ENCODE data around the gene CHCHD3.
A peak's percentile ranks its signal among the peaks of the same experiment; 100 is the strongest.

CHCHD3 gene

GRCh38 chr7:132815130-132815529 lies 266.8 kb downstream of the CHCHD3 start:
- H3K27ac Mint-ChIP-seq, result no peak overlapping the region
- no peaks in the 10 kb centered on the region for H3K27me3 Mint-ChIP-seq
- no peak for ATAC-seq
- peaks cover 47% of the 10 kb centered on the region for H3K36me3 Mint-ChIP-seq
- no peak overlapping the region for H3K4me3 Mint-ChIP-seq
- no peaks in the 10 kb centered on the region for H3K4me1 Mint-ChIP-seq
- H3K9me3 Mint-ChIP-seq, result no peaks in the 10 kb centered on the region

- Mint-ChIP-seq H3K36me3 (peaks cover 35% of the 10 kb centered on the region), H3K4me1 (no peaks in the 10 kb centered on the region), H3K9me3 (no peaks in the 10 kb centered on the region), H3K27me3 (no peaks in the 10 kb centered on the region), H3K4me3 (no peak overlapping the region), H3K27ac (no peak overlapping the region)
- ATAC-seq, result no peak
Observed at GRCh38 chr7:132810561-132810960, 271.3 kb downstream of the CHCHD3 start.

DNA sequence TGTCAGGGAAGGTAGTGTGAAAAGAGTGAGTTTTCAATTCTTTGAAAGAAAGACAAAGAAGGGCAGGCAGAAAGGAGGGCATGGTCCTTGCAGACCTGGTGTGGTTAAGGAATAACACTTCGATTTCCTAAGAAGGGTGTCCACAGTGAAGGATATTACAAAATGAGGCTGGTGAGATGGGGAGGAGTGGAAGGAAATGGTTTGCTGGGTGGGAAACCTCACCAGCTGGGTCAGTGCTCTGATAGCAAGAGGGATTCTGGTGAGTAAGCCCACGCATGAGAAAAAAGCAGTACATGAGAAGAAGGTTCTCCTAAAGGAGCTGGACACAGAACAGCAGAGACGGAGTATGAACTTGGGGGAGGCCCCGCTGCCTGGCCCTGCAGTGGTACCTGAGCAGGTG lies 275.1 kb downstream of the CHCHD3 start:
- Mint-ChIP-seq H3K27ac (no peak overlapping the region), H3K4me1 (no peaks in the 10 kb centered on the region), H3K27me3 (no peaks in the 10 kb centered on the region), H3K9me3 (no peaks in the 10 kb centered on the region), H3K4me3 (no peak overlapping the region), H3K36me3 (peaks cover 18% of the 10 kb centered on the region)
- no peak for ATAC-seq

- Mint-ChIP-seq H3K4me1 (no peaks in the 10 kb centered on the region), H3K27me3 (no peaks in the 10 kb centered on the region), H3K36me3 (peaks cover 7% of the 10 kb centered on the region), H3K9me3 (no peaks in the 10 kb centered on the region), H3K27ac (no peak overlapping the region), H3K4me3 (no peak overlapping the region)
- no peak for ATAC-seq
Observed at GRCh38 chr7:132805766-132806165, 276.1 kb downstream of the CHCHD3 start.

- no peaks in the 10 kb centered on the region for H3K4me1 Mint-ChIP-seq
- H3K36me3 Mint-ChIP-seq, result peaks cover 6% of the 10 kb centered on the region
- no peak for ATAC-seq
- no peaks in the 10 kb centered on the region for H3K27me3 Mint-ChIP-seq
- no peak overlapping the region for H3K27ac Mint-ChIP-seq
- H3K9me3 Mint-ChIP-seq, result no peaks in the 10 kb centered on the region
- no peak overlapping the region for H3K4me3 Mint-ChIP-seq
Observed at GRCh38 chr7:132804849-132805485, 276.9 kb downstream of the CHCHD3 start.

DNA sequence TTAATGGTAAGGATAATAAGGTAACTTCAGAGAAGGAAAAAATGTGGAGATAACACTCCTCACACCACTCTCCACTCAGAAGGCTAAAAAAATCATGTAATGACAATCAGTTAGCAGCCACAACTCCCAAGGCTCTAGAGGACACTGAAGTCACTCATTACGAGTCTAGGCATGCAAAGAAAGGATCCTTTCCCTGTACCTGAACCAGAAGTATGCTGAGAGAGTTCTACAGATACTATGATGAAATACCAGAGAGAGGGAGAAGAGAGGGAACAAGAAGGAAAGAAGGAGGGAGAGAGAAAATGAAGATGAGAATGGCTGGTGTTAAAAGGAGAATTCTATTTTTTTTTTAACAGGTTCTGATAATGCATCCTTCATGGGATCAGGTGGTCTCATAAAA lies 281.4 kb downstream of the CHCHD3 start:
- Mint-ChIP-seq H3K27ac (no peak overlapping the region), H3K4me3 (no peak overlapping the region), H3K4me1 (no peaks in the 10 kb centered on the region), H3K9me3 (no peaks in the 10 kb centered on the region), H3K27me3 (no peaks in the 10 kb centered on the region), H3K36me3 (peaks cover 19% of the 10 kb centered on the region)
- ATAC-seq, result no peak

DNA sequence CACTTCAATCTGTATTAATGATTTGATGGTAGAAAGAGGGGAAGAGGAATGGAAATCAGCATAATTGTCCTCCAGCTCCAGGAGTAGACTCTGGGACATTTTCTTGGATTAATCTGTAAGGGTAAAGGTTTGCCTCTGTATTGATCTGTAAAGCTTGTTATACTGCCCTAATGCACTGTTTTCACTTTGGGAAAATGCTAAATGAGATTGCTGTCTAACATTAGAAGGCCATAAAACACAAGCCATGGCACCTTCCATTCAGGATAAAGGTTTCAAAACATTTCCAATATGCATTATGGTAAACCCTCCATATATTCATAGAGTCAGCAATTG lies 282.8 kb downstream of the CHCHD3 start:
- Mint-ChIP-seq H3K36me3 (peaks cover 31% of the 10 kb centered on the region), H3K9me3 (no peaks in the 10 kb centered on the region), H3K4me1 (no peaks in the 10 kb centered on the region), H3K27me3 (no peaks in the 10 kb centered on the region), H3K27ac (no peak overlapping the region), H3K4me3 (no peak overlapping the region)
- no peak for ATAC-seq

- H3K4me1 Mint-ChIP-seq, result peaks cover 4% of the 10 kb centered on the region
- ATAC-seq, result no peak
- H3K4me3 Mint-ChIP-seq, result no peak overlapping the region
- H3K36me3 Mint-ChIP-seq, result peaks cover 37% of the 10 kb centered on the region
- H3K9me3 Mint-ChIP-seq, result no peaks in the 10 kb centered on the region
- H3K27me3 Mint-ChIP-seq, result no peaks in the 10 kb centered on the region
- H3K27ac Mint-ChIP-seq, result no peak overlapping the region
Observed at GRCh38 chr7:132797152-132797551, 284.7 kb downstream of the CHCHD3 start.

- H3K36me3 Mint-ChIP-seq, result peaks cover 60% of the 10 kb centered on the region
- no peak overlapping the region for H3K27ac Mint-ChIP-seq
- no peak overlapping the region for H3K4me3 Mint-ChIP-seq
- no peak for ATAC-seq
- H3K27me3 Mint-ChIP-seq, result no peaks in the 10 kb centered on the region
- H3K4me1 Mint-ChIP-seq, result peaks cover 21% of the 10 kb centered on the region
- H3K9me3 Mint-ChIP-seq, result no peaks in the 10 kb centered on the region
Observed at GRCh38 chr7:132793474-132793873, 288.4 kb downstream of the CHCHD3 start.

DNA sequence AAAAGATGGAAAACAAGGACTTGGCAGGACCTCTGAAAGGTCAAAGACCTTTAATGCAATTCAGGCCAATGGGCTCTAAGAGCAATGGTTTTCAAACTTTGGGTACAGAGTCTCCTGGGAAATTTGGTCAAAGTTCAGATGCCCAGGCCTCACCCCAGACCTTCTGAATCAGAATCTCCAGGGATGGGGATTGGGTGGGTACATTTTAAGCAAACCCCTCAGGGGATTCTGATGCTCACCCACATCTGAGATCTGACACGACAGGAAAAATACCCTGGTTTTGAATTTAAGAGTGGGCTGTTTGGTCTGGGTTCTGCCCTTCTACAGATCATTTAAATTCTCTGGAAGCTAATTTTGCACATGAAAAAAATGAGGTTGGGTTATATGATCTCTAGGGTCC lies 290.9 kb downstream of the CHCHD3 start:
- Mint-ChIP-seq H3K36me3 (peaks cover 62% of the 10 kb centered on the region), H3K9me3 (no peaks in the 10 kb centered on the region), H3K27me3 (no peaks in the 10 kb centered on the region), H3K27ac (peak overlapping the region; percentile 65), H3K4me3 (no peak overlapping the region), H3K4me1 (peaks cover 21% of the 10 kb centered on the region)
- peak; percentile 74 for ATAC-seq

DNA sequence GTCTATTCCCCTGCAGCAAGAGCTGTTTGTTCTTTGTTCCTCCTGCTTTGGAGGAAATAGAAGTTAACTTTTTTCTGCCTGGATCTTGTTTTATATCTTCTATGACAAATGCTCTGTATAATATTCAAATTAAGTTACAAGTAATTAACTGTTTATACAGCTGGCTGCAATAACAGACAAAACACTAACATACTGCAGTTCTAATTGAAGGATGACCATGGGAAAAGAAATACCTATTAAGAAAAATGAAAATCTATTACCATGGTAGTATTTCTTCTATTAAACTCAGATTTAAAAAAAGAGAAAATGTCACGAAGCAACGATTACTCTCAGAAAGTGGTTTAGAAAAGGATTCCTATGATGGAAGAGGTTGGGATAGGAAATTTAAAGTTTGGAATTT lies 291.8 kb downstream of the CHCHD3 start:
- no peaks in the 10 kb centered on the region for H3K9me3 Mint-ChIP-seq
- H3K4me3 Mint-ChIP-seq, result no peak overlapping the region
- peaks cover 65% of the 10 kb centered on the region for H3K36me3 Mint-ChIP-seq
- H3K27ac Mint-ChIP-seq, result peak overlapping the region; percentile 65
- peaks cover 21% of the 10 kb centered on the region for H3K4me1 Mint-ChIP-seq
- no peak for ATAC-seq
- no peaks in the 10 kb centered on the region for H3K27me3 Mint-ChIP-seq

GRCh38 chr7:132789281-132789680 lies 292.6 kb downstream of the CHCHD3 start:
- ATAC-seq, result no peak
- H3K9me3 Mint-ChIP-seq, result no peaks in the 10 kb centered on the region
- H3K27ac Mint-ChIP-seq, result no peak overlapping the region
- no peaks in the 10 kb centered on the region for H3K27me3 Mint-ChIP-seq
- peaks cover 21% of the 10 kb centered on the region for H3K4me1 Mint-ChIP-seq
- peaks cover 65% of the 10 kb centered on the region for H3K36me3 Mint-ChIP-seq
- no peak overlapping the region for H3K4me3 Mint-ChIP-seq

DNA sequence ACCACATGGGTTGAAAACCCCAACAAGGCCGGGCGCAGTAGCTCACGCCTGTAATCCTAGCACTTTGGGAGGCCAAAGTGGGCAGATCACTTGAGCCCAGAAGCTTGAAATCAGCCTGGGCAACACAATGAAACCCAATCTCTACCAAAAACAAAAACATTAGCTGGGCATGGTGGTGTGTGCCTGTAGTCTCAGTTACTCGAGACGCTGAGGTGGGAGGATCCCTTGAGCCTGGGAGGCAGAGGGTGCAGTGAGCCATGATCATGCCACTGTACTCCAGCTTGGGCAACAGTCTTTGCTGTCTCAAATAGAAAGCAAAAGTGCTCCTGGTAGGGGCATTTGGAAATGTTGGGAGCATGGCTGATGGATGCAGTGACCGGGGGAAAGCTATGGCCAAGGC lies 296.0 kb downstream of the CHCHD3 start:
- Mint-ChIP-seq H3K27ac (no peak overlapping the region), H3K27me3 (no peaks in the 10 kb centered on the region), H3K4me3 (no peak overlapping the region), H3K36me3 (peaks cover 72% of the 10 kb centered on the region), H3K9me3 (no peaks in the 10 kb centered on the region), H3K4me1 (peaks cover 12% of the 10 kb centered on the region)
- no peak for ATAC-seq

GRCh38 chr7:132784406-132784805 lies 297.5 kb downstream of the CHCHD3 start:
- H3K4me3 Mint-ChIP-seq, result no peak overlapping the region
- no peaks in the 10 kb centered on the region for H3K27me3 Mint-ChIP-seq
- no peak overlapping the region for H3K27ac Mint-ChIP-seq
- peaks cover 58% of the 10 kb centered on the region for H3K36me3 Mint-ChIP-seq
- peaks cover 4% of the 10 kb centered on the region for H3K4me1 Mint-ChIP-seq
- no peak for ATAC-seq
- no peaks in the 10 kb centered on the region for H3K9me3 Mint-ChIP-seq

GRCh38 chr7:132783824-132784223 lies 298.1 kb downstream of the CHCHD3 start:
- H3K4me3 Mint-ChIP-seq, result no peak overlapping the region
- peaks cover 8% of the 10 kb centered on the region for H3K4me1 Mint-ChIP-seq
- no peaks in the 10 kb centered on the region for H3K9me3 Mint-ChIP-seq
- H3K27ac Mint-ChIP-seq, result no peak overlapping the region
- peaks cover 3% of the 10 kb centered on the region for H3K27me3 Mint-ChIP-seq
- H3K36me3 Mint-ChIP-seq, result peaks cover 52% of the 10 kb centered on the region
- no peak for ATAC-seq

DNA sequence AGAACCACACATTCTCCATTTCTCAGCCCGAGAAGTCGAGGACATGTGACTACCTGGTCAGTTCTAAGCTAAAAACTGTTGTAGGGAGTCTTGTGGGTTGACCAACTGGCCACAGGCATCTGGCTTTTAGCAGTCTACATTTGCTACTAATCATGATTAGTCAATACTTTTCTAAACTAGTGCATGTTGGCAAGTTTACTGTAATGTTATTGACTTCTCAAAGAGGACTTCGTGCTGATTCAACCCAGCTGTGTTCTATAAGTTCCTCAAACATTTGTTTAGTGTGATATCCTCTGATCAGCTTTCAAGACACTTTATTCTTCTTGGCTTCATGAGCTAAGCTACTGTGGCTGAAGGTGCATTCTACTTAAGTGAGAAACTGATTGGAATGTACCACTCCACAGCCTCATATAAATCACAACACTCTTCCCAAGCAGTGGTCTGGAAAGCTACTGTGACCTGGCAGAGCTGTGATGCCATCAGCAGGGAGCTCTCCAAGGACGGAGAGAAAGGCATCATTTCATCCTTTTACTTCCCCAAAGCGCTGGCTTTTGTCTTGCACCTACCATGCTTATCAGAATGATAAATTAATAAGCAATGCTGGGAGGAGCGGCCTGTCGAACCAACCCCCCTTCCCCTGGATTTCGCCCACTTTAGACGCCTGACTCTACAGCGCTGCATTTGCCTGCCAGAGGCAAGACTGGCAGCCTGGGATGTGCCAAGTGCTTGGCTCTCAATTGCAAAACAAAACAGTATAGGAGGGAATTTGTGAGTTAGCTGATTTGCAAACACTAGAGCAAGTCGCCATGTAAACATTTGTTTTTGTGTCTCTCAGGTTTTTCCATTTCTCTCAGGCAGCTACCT lies 298.9 kb downstream of the CHCHD3 start:
- H3K27me3 Mint-ChIP-seq, result peaks cover 12% of the 10 kb centered on the region
- ATAC-seq, result no peak
- H3K27ac Mint-ChIP-seq, result no peak overlapping the region
- peaks cover 5% of the 10 kb centered on the region for H3K9me3 Mint-ChIP-seq
- H3K36me3 Mint-ChIP-seq, result peaks cover 49% of the 10 kb centered on the region
- peaks cover 12% of the 10 kb centered on the region for H3K4me1 Mint-ChIP-seq
- no peak overlapping the region for H3K4me3 Mint-ChIP-seq

All from stimulated activated memory B cell treated with anti-CD40 and anti-IgM and Interleukin-4, amounts not matched to agents 10 μg/mL and 1 μg/mL and 100 μg/mL, for 72 hours (primary cell).